Left lung (tissue), 10 donors: ENCODE measurements around the gene CAMTA1. TPM values are rescaled to one million over a fixed set of nuclear protein-coding genes. Genes with fewer than 3 reads are reported as not detected.

Experiments
- ATAC-seq: fragments of 200-7000 bp; cut with Tn5 transposase; one replicate; pipeline ENCODE4 v1.9.1; 2020; ENCODE audit warnings: moderate library complexity
- DNase-seq, 4 donors: peaks; one replicate each; pipeline ENCODE4 v3.0.0-alpha.2; 2013 to 2020
- H3K27ac ChIP-seq, 2 donors: fragments of 200-600 bp; sonication (generic) in 1 of 2; one replicate each; pipeline versions ENCODE4 v1.5.0 to v1.8.0; 2020 to 2021
- H3K27me3 ChIP-seq, 2 donors: fragments of 200-600 bp; sonication (generic) in 1 of 2; one replicate each; pipeline versions ENCODE4 v1.5.0 to v1.8.0; 2020 to 2021
- H3K36me3 ChIP-seq, 2 donors: fragments of 200-600 bp; sonication (generic) in 1 of 2; one replicate each; pipeline versions ENCODE4 v1.5.0 to v1.8.0; 2020 to 2021
- H3K4me1 ChIP-seq, 2 donors: fragments of 200-600 bp; one replicate each; pipeline ENCODE4 v1.8.0; 2021
- H3K4me3 ChIP-seq, 2 donors: fragments of 200-600 bp; sonication (generic) in 1 of 2; one replicate each; pipeline versions ENCODE4 v1.5.0 to v1.8.0; 2020 to 2021; ENCODE audit warnings: mild to moderate bottlenecking in 1 of 2
- H3K9me3 ChIP-seq, 2 donors: fragments of 200-600 bp; sonication (generic) in 1 of 2; one replicate each; pipeline versions ENCODE4 v1.5.0 to v1.8.0; 2020 to 2021
- CTCF ChIP-seq, 2 donors: fragments of 200-600 bp; sonication (generic) in 1 of 2; IDR thresholded peaks; one replicate each; pipeline versions ENCODE4 v1.5.0 to v1.8.0; 2021; ENCODE audit warnings: antibody characterized with exemption in 2 of 2
- intact Hi-C, 2 donors: fragments of 100-400 bp; cut with DNase I; formaldehyde crosslinking; loops; one replicate each; pipeline versions ENCODE4 v1.11.2 to v1.14.2; 2022
- polyA plus RNA-seq, 6 donors: library from polyadenylated mRNA; unstranded; fragments of 120-200 nt; gene quantifications; one replicate each; pipeline ENCODE4 v1.2.1, GENCODE V29; 2013; ENCODE audit not compliant: insufficient read length in 6 of 6
- total RNA-seq, 2 donors: library from RNA; stranded (reverse); fragmentation: NEBNext Ultra II Directional; extraction: Animal tissue kit (Norgen Biotek cat#: 25700); gene quantifications; one replicate each; pipeline ENCODE4 v1.2.1, GENCODE V29; 2021
- donor health status: DM: no; HTN: yes; CAD: no.
- donor health status: DM: no; HTN: no; CAD: no.

The CAMTA1 gene
- total and polyA plus RNA-seq, 8 donors: 42.7 to 69.1 (median 49.4) TPM

- intact Hi-C loops: no loop called here
These were observed 586.7 kb downstream of the CAMTA1 start for GRCh38 chr1:7371926-7372325.

GRCh38 chr1:7372477-7373120 is 587.3 kb downstream of the CAMTA1 start:
- no peak for ATAC-seq
- Histone ChIP-seq H3K9me3 (no peaks in the 10 kb centered on the region), H3K36me3 (no peaks in the 10 kb centered on the region), H3K27ac (no peak overlapping the region), H3K4me3 (no peak overlapping the region), H3K4me1 (no peaks in the 10 kb centered on the region), H3K27me3 (no peaks in the 10 kb centered on the region)
- intact Hi-C loops: no loop called here
- TF ChIP-seq CTCF (IDR thresholded peaks at IDR 0.05): no peak
- no peak for DNase-seq

More at GRCh38 chr1:7371926-7372325, 586.7 kb downstream of the CAMTA1 start:
- ATAC-seq (no peak), DNase-seq (no peak)
- no peaks in the 10 kb centered on the region for H3K4me1 ChIP-seq
- H3K4me3 ChIP-seq: no peak overlapping the region
- no peak for TF ChIP-seq CTCF (IDR thresholded peaks at IDR 0.05)
- no peaks in the 10 kb centered on the region for H3K27me3 ChIP-seq
- no peaks in the 10 kb centered on the region for H3K36me3 ChIP-seq
- no peaks in the 10 kb centered on the region for H3K9me3 ChIP-seq
- H3K27ac ChIP-seq: no peak overlapping the region

- intact Hi-C loops: no loop called here
- H3K27ac ChIP-seq: no peak overlapping the region
- no peaks in the 10 kb centered on the region for H3K9me3 ChIP-seq
- H3K36me3 ChIP-seq: no peaks in the 10 kb centered on the region
- DNase-seq (no peak), ATAC-seq (no peak)
- TF ChIP-seq CTCF (IDR thresholded peaks at IDR 0.05): no peak
- no peak overlapping the region for H3K4me3 ChIP-seq
- H3K4me1 ChIP-seq: no peaks in the 10 kb centered on the region
- H3K27me3 ChIP-seq: no peaks in the 10 kb centered on the region
These were observed 588.0 kb downstream of the CAMTA1 start for GRCh38 chr1:7373251-7373650.

- Histone ChIP-seq H3K4me1 (no peaks in the 10 kb centered on the region), H3K4me3 (no peak overlapping the region), H3K27me3 (peaks cover 0 to 3% of the 10 kb centered on the region in 2 donors), H3K36me3 (no peaks in the 10 kb centered on the region), H3K9me3 (no peaks in the 10 kb centered on the region), H3K27ac (no peak overlapping the region)
- ATAC-seq (no peak), DNase-seq (no peak)
- intact Hi-C loops: no loop called here
- TF ChIP-seq CTCF (IDR thresholded peaks at IDR 0.05): no peak
These were observed 588.8 kb downstream of the CAMTA1 start for GRCh38 chr1:7373876-7374562.

GRCh38 chr1:7374563-7375160 is 589.4 kb downstream of the CAMTA1 start:
- H3K27ac ChIP-seq: no peak overlapping the region
- H3K36me3 ChIP-seq: no peaks in the 10 kb centered on the region
- peaks cover 0 to 10% of the 10 kb centered on the region in 2 donors for H3K27me3 ChIP-seq
- no peak for TF ChIP-seq CTCF (IDR thresholded peaks at IDR 0.05)
- no peaks in the 10 kb centered on the region for H3K9me3 ChIP-seq
- DNase-seq (no peak), ATAC-seq (no peak)
- no peak overlapping the region for H3K4me3 ChIP-seq
- no peaks in the 10 kb centered on the region for H3K4me1 ChIP-seq
- intact Hi-C loops: no loop called here
